ENCODE data around the gene CTNNA3. TPM values are rescaled to one million over a fixed set of nuclear protein-coding genes. Genes with fewer than 3 reads are reported as not detected.

Gene CTNNA3
- total and polyA plus RNA-seq, 4 donors: 0.38 to 8.9 (median 5.2) TPM

- intact Hi-C loops (cut with DNase I): no loop called here
These were observed 913.2 kb downstream of the CTNNA3 start for GRCh38 chr10:66782776-66783175.

GRCh38 chr10:66782144-66782543 is 913.9 kb downstream of the CTNNA3 start:
- no peak for ATAC-seq (ENCODE audit: low FRiP score)
- no peaks in the 10 kb centered on the region for H3K36me3 ChIP-seq (ENCODE audit: control insufficient read depth in 1 of 2, insufficient read depth in 2 of 2, low read length in 1 of 2)
- H3K4me1 ChIP-seq (ENCODE audit: control insufficient read depth in 1 of 2, insufficient read depth in 2 of 2, low read length in 2 of 2): no peaks in the 10 kb centered on the region
- no peaks in the 10 kb centered on the region for H3K27me3 ChIP-seq (ENCODE audit: control insufficient read depth in 1 of 2, insufficient read depth in 2 of 2, low read length in 1 of 2)
- H3K4me3 ChIP-seq (ENCODE audit: low read length in 2 of 2): no peak overlapping the region
- no peak for DNase-seq
- H3K27ac ChIP-seq (ENCODE audit: low read depth in 1 of 2, low read length in 2 of 2): no peak overlapping the region
- intact Hi-C loops (cut with DNase I): no loop called here
- H3K9me3 ChIP-seq (ENCODE audit: control insufficient read depth, low read length): no peaks in the 10 kb centered on the region

More at GRCh38 chr10:66782776-66783175, 913.2 kb downstream of the CTNNA3 start:
- no peak for ATAC-seq (ENCODE audit: low FRiP score)
- Histone ChIP-seq H3K9me3 (ENCODE audit: control insufficient read depth, low read length) (no peaks in the 10 kb centered on the region), H3K36me3 (ENCODE audit: control insufficient read depth in 1 of 2, insufficient read depth in 2 of 2, low read length in 1 of 2) (no peaks in the 10 kb centered on the region), H3K27me3 (ENCODE audit: control insufficient read depth in 1 of 2, insufficient read depth in 2 of 2, low read length in 1 of 2) (no peaks in the 10 kb centered on the region), H3K4me1 (ENCODE audit: control insufficient read depth in 1 of 2, insufficient read depth in 2 of 2, low read length in 2 of 2) (no peaks in the 10 kb centered on the region), H3K27ac (ENCODE audit: low read depth in 1 of 2, low read length in 2 of 2) (no peak overlapping the region), H3K4me3 (ENCODE audit: low read length in 2 of 2) (no peak overlapping the region)
- no peak for DNase-seq
- 93 to 100% methylated on average over 1 of the region's 1 CpG for WGBS, 2 donors

- intact Hi-C loops (cut with DNase I): no loop called here
- DNase-seq: no peak
- H3K27ac ChIP-seq (ENCODE audit: low read depth in 1 of 2, low read length in 2 of 2): no peak overlapping the region
- H3K27me3 ChIP-seq (ENCODE audit: control insufficient read depth in 1 of 2, insufficient read depth in 2 of 2, low read length in 1 of 2): no peaks in the 10 kb centered on the region
- WGBS, 2 donors: 77 to 83% methylated on average over 3 of the region's 3 CpGs
- ATAC-seq (ENCODE audit: low FRiP score): no peak
- H3K36me3 ChIP-seq (ENCODE audit: control insufficient read depth in 1 of 2, insufficient read depth in 2 of 2, low read length in 1 of 2): no peaks in the 10 kb centered on the region
- H3K4me1 ChIP-seq (ENCODE audit: control insufficient read depth in 1 of 2, insufficient read depth in 2 of 2, low read length in 2 of 2): no peaks in the 10 kb centered on the region
- H3K9me3 ChIP-seq (ENCODE audit: control insufficient read depth, low read length): no peaks in the 10 kb centered on the region
- H3K4me3 ChIP-seq (ENCODE audit: low read length in 2 of 2): no peak overlapping the region
These were observed 915.2 kb downstream of the CTNNA3 start for GRCh38 chr10:66780796-66781195.

GRCh38 chr10:66778351-66778750 is 917.6 kb downstream of the CTNNA3 start:
- intact Hi-C loops (cut with DNase I): no loop called here
- no peaks in the 10 kb centered on the region for H3K27me3 ChIP-seq (ENCODE audit: control insufficient read depth in 1 of 2, insufficient read depth in 2 of 2, low read length in 1 of 2)
- no peak overlapping the region for H3K4me3 ChIP-seq (ENCODE audit: low read length in 2 of 2)
- H3K9me3 ChIP-seq (ENCODE audit: control insufficient read depth, low read length): no peaks in the 10 kb centered on the region
- H3K27ac ChIP-seq (ENCODE audit: low read depth in 1 of 2, low read length in 2 of 2): no peak overlapping the region
- DNase-seq (no peak), ATAC-seq (ENCODE audit: low FRiP score) (no peak)
- WGBS, 2 donors: 71 to 77% methylated on average over 4 of the region's 4 CpGs
- no peaks in the 10 kb centered on the region for H3K36me3 ChIP-seq (ENCODE audit: control insufficient read depth in 1 of 2, insufficient read depth in 2 of 2, low read length in 1 of 2)
- no peaks in the 10 kb centered on the region for H3K4me1 ChIP-seq (ENCODE audit: control insufficient read depth in 1 of 2, insufficient read depth in 2 of 2, low read length in 2 of 2)

GRCh38 chr10:66777665-66778064 is 918.3 kb downstream of the CTNNA3 start:
- H3K36me3 ChIP-seq (ENCODE audit: control insufficient read depth in 1 of 2, insufficient read depth in 2 of 2, low read length in 1 of 2): no peaks in the 10 kb centered on the region
- H3K27me3 ChIP-seq (ENCODE audit: control insufficient read depth in 1 of 2, insufficient read depth in 2 of 2, low read length in 1 of 2): no peaks in the 10 kb centered on the region
- H3K4me1 ChIP-seq (ENCODE audit: control insufficient read depth in 1 of 2, insufficient read depth in 2 of 2, low read length in 2 of 2): no peaks in the 10 kb centered on the region
- no peak overlapping the region for H3K4me3 ChIP-seq (ENCODE audit: low read length in 2 of 2)
- ATAC-seq (ENCODE audit: low FRiP score) (no peak), DNase-seq (no peak)
- no peaks in the 10 kb centered on the region for H3K9me3 ChIP-seq (ENCODE audit: control insufficient read depth, low read length)
- 85 to 90% methylated on average over 2 of the region's 2 CpGs for WGBS, 2 donors
- intact Hi-C loops (cut with DNase I): no loop called here
- H3K27ac ChIP-seq (ENCODE audit: low read depth in 1 of 2, low read length in 2 of 2): no peak overlapping the region

- Histone ChIP-seq H3K36me3 (ENCODE audit: control insufficient read depth in 1 of 2, insufficient read depth in 2 of 2, low read length in 1 of 2) (no peaks in the 10 kb centered on the region), H3K27ac (ENCODE audit: low read depth in 1 of 2, low read length in 2 of 2) (no peak overlapping the region), H3K9me3 (ENCODE audit: control insufficient read depth, low read length) (no peaks in the 10 kb centered on the region), H3K4me1 (ENCODE audit: control insufficient read depth in 1 of 2, insufficient read depth in 2 of 2, low read length in 2 of 2) (no peaks in the 10 kb centered on the region), H3K4me3 (ENCODE audit: low read length in 2 of 2) (no peak overlapping the region), H3K27me3 (ENCODE audit: control insufficient read depth in 1 of 2, insufficient read depth in 2 of 2, low read length in 1 of 2) (no peaks in the 10 kb centered on the region)
- ATAC-seq (ENCODE audit: low FRiP score) (no peak), DNase-seq (no peak)
- WGBS, 2 donors: 89 to 91% methylated on average over 7 of the region's 7 CpGs
- intact Hi-C loops (cut with DNase I): no loop called here
These were observed 922.5 kb downstream of the CTNNA3 start for GRCh38 chr10:66773472-66773817.

GRCh38 chr10:66772548-66773471 is 923.2 kb downstream of the CTNNA3 start:
- intact Hi-C loops (cut with DNase I): no loop called here
- Histone ChIP-seq H3K9me3 (ENCODE audit: control insufficient read depth, low read length) (no peaks in the 10 kb centered on the region), H3K36me3 (ENCODE audit: control insufficient read depth in 1 of 2, insufficient read depth in 2 of 2, low read length in 1 of 2) (no peaks in the 10 kb centered on the region), H3K27ac (ENCODE audit: low read depth in 1 of 2, low read length in 2 of 2) (no peak overlapping the region), H3K4me1 (ENCODE audit: control insufficient read depth in 1 of 2, insufficient read depth in 2 of 2, low read length in 2 of 2) (no peaks in the 10 kb centered on the region), H3K4me3 (ENCODE audit: low read length in 2 of 2) (no peak overlapping the region), H3K27me3 (ENCODE audit: control insufficient read depth in 1 of 2, insufficient read depth in 2 of 2, low read length in 1 of 2) (no peaks in the 10 kb centered on the region)
- 64 to 68% methylated on average over 4 of the region's 4 CpGs for WGBS, 2 donors
- DNase-seq (no peak), ATAC-seq (ENCODE audit: low FRiP score) (no peak)

GRCh38 chr10:66767707-66768106 is 928.3 kb downstream of the CTNNA3 start:
- intact Hi-C loops (cut with DNase I): loop anchor here in 1 of 2 donors (10.0 kb wide), 1 partner anchor 967 kb away; no protein-coding TSS in a partner anchor
- 37 to 63% methylated on average over 2 of the region's 2 CpGs for WGBS, 2 donors
- H3K9me3 ChIP-seq (ENCODE audit: control insufficient read depth, low read length): no peaks in the 10 kb centered on the region

GRCh38 chr10:66762218-66762729 is 933.7 kb downstream of the CTNNA3 start:
- WGBS, 2 donors: 78 to 85% methylated on average over 4 of the region's 4 CpGs
- DNase-seq: no peak
- no peak overlapping the region for H3K27ac ChIP-seq (ENCODE audit: low read depth in 1 of 2, low read length in 2 of 2)
- intact Hi-C loops (cut with DNase I): loop anchor here in 1 of 2 donors (10.0 kb wide), 1 partner anchor 973 kb away; no protein-coding TSS in a partner anchor
- no peaks in the 10 kb centered on the region for H3K36me3 ChIP-seq (ENCODE audit: control insufficient read depth in 1 of 2, insufficient read depth in 2 of 2, low read length in 1 of 2)
- H3K27me3 ChIP-seq (ENCODE audit: control insufficient read depth in 1 of 2, insufficient read depth in 2 of 2, low read length in 1 of 2): no peaks in the 10 kb centered on the region
- no peaks in the 10 kb centered on the region for H3K4me1 ChIP-seq (ENCODE audit: control insufficient read depth in 1 of 2, insufficient read depth in 2 of 2, low read length in 2 of 2)
- H3K4me3 ChIP-seq (ENCODE audit: low read length in 2 of 2): no peak overlapping the region
- ATAC-seq (ENCODE audit: low FRiP score): no peak
- no peaks in the 10 kb centered on the region for H3K9me3 ChIP-seq (ENCODE audit: control insufficient read depth, low read length)

More at GRCh38 chr10:66767707-66768106, 928.3 kb downstream of the CTNNA3 start:
- DNase-seq (no peak), ATAC-seq (ENCODE audit: low FRiP score) (no peak)
- Histone ChIP-seq H3K4me3 (ENCODE audit: low read length in 2 of 2) (no peak overlapping the region), H3K27ac (ENCODE audit: low read depth in 1 of 2, low read length in 2 of 2) (no peak overlapping the region), H3K36me3 (ENCODE audit: control insufficient read depth in 1 of 2, insufficient read depth in 2 of 2, low read length in 1 of 2) (no peaks in the 10 kb centered on the region), H3K27me3 (ENCODE audit: control insufficient read depth in 1 of 2, insufficient read depth in 2 of 2, low read length in 1 of 2) (no peaks in the 10 kb centered on the region), H3K4me1 (ENCODE audit: control insufficient read depth in 1 of 2, insufficient read depth in 2 of 2, low read length in 2 of 2) (no peaks in the 10 kb centered on the region)
